Neural cell (in vitro differentiated cells): ENCODE measurements around the gene MYCN. TPM values are rescaled to one million over a fixed set of nuclear protein-coding genes. Genes with fewer than 3 reads are reported as not detected.

Experiments
- H2AFZ ChIP-seq: fragments of 200-600, 300-800 bp; sonication (generic), shearing (Covaris generic); 2 replicates; pipeline ENCODE4 v1.6.0; 2014; ENCODE audit warnings: low read depth, mild to moderate bottlenecking, antibody characterized with exemption, low read length, moderate library complexity
- H3F3A ChIP-seq: fragments of 200-600 bp; shearing (Covaris generic); 2 replicates; pipeline ENCODE4 v1.6.1; 2016; ENCODE audit warnings: mild to moderate bottlenecking, moderate library complexity, mixed read lengths, antibody characterized with exemption, low read length; ENCODE audit not compliant: insufficient read depth, poor library complexity, severe bottlenecking
- H3K27ac ChIP-seq: fragments of 200-600, 300-800 bp; sonication (generic), shearing (Covaris generic); 2 replicates; pipeline ENCODE4 v1.5.1; 2014; ENCODE audit warnings: mild to moderate bottlenecking, low read length, moderate library complexity
- H3K27me3 ChIP-seq: fragments of 300-800, 200-600 bp; sonication (generic), shearing (Covaris generic); 2 replicates; pipeline ENCODE4 v1.6.0; 2014; ENCODE audit warnings: mild to moderate bottlenecking, low read depth, low read length, moderate library complexity; ENCODE audit not compliant: insufficient read depth
- H3K36me3 ChIP-seq: fragments of 300-800, 200-600 bp; sonication (generic), shearing (Covaris generic); 2 replicates; pipeline ENCODE4 v1.5.1; 2014; ENCODE audit warnings: mild to moderate bottlenecking, antibody characterized with exemption, low read length, moderate library complexity; ENCODE audit not compliant: insufficient read depth
- H3K4me2 ChIP-seq: fragments of 300-800, 200-600 bp; sonication (generic), shearing (Covaris generic); 2 replicates; pipeline ENCODE4 v1.6.0; 2014; ENCODE audit warnings: mild to moderate bottlenecking, low read length
- H3K4me3 ChIP-seq: fragments of 300-800, 200-600 bp; sonication (generic), shearing (Covaris generic); 2 replicates; pipeline ENCODE4 v1.5.1; 2014; ENCODE audit warnings: mild to moderate bottlenecking, low read length, moderate library complexity
- H3K79me2 ChIP-seq: fragments of 200-600 bp; shearing (Covaris generic); replicated peaks from 2 replicates; pipeline ENCODE4 v1.6.0; 2014; ENCODE audit warnings: mild to moderate bottlenecking, low read length, moderate library complexity; ENCODE audit not compliant: insufficient read depth
- H3K9ac ChIP-seq: fragments of 300-800, 200-600 bp; sonication (generic), shearing (Covaris generic); 2 replicates; pipeline ENCODE4 v1.6.1; 2016; ENCODE audit warnings: mild to moderate bottlenecking, low read length, mixed read lengths
- H3K9me2 ChIP-seq: fragments of 200-600 bp; shearing (Covaris generic); 2 replicates; pipeline ENCODE4 v1.6.1; 2016; ENCODE audit warnings: mild to moderate bottlenecking, low read length, mixed read lengths; ENCODE audit not compliant: insufficient read depth
- H3K9me3 ChIP-seq: fragments of 200-600, 300-800 bp; sonication (generic), shearing (Covaris generic); 2 replicates; pipeline ENCODE4 v1.6.1; 2016; ENCODE audit warnings: mild to moderate bottlenecking, mixed run types, low read length, moderate library complexity, mixed read lengths
- H4K20me1 ChIP-seq: fragments of 200-600 bp; shearing (Covaris generic); 2 replicates; pipeline ENCODE4 v1.6.1; 2016; ENCODE audit warnings: mild to moderate bottlenecking, mixed run types; ENCODE audit not compliant: insufficient read depth
- CTCF ChIP-seq: fragments of 450-650 bp; IDR thresholded peaks from 2 replicates; pipeline ENCODE4 v1.5.1; 2014; ENCODE audit warnings: antibody characterized with exemption, mild to moderate bottlenecking, moderate library complexity; ENCODE audit not compliant: poor library complexity, severe bottlenecking
- EP300 ChIP-seq: fragments of 450-650 bp; conservative IDR thresholded peaks from 2 replicates; pipeline ENCODE4 v1.6.1; 2014; ENCODE audit warnings: antibody characterized with exemption, mild to moderate bottlenecking, moderate library complexity; ENCODE audit not compliant: poor library complexity, severe bottlenecking
- EZH2 ChIP-seq: fragments of 200-600, 300-800 bp; shearing (Covaris generic), sonication (generic); IDR thresholded peaks from 2 replicates; pipeline ENCODE4 v1.6.1; 2014; ENCODE audit warnings: antibody characterized with exemption, low read length, borderline replicate concordance, mild to moderate bottlenecking; ENCODE audit not compliant: insufficient read depth, poor library complexity, severe bottlenecking
- MXI1 ChIP-seq: fragments of 450-650 bp; conservative IDR thresholded peaks from 2 replicates; pipeline ENCODE4 v1.6.1; 2014; ENCODE audit warnings: antibody characterized with exemption, mild to moderate bottlenecking; ENCODE audit not compliant: poor library complexity, severe bottlenecking
- POLR2AphosphoS5 ChIP-seq: IDR thresholded peaks from 2 replicates; pipeline ENCODE4 v1.6.1; 2012
- RAD21 ChIP-seq: fragments of 450-650 bp; conservative IDR thresholded peaks from 2 replicates; pipeline ENCODE4 v1.6.1; 2014; ENCODE audit warnings: antibody characterized with exemption, mild to moderate bottlenecking, moderate library complexity
- REST ChIP-seq: IDR thresholded peaks from 2 replicates; pipeline ENCODE4 v1.6.1; 2012; ENCODE audit warnings: borderline replicate concordance
- SMC3 ChIP-seq: fragments of 450-650 bp; conservative IDR thresholded peaks from 2 replicates; pipeline ENCODE4 v1.6.1; 2014; ENCODE audit warnings: antibody characterized with exemption, mild to moderate bottlenecking, moderate library complexity; ENCODE audit not compliant: poor library complexity
- TAF1 ChIP-seq: IDR thresholded peaks from 2 replicates; pipeline ENCODE4 v1.6.1; 2012; ENCODE audit warnings: low read depth
- polyA plus RNA-seq: library from polyadenylated mRNA; depleted of rRNA; stranded (reverse); fragments of >200 nt; gene quantifications from 2 replicates; pipeline ENCODE4 v1.2.3, GENCODE V29; 2014

MYCN gene
- polyA plus RNA-seq, 1 donor from 2014 or later, result 25.1 TPM

- H3K9me2 ChIP-seq, result no peaks in the 10 kb centered on the region
- H3K4me2 ChIP-seq, result no peak overlapping the region
- H3F3A ChIP-seq, result no peaks in the 10 kb centered on the region
- no peak overlapping the region for H3K27ac ChIP-seq
- no peak overlapping the region for H3K4me3 ChIP-seq
- H4K20me1 ChIP-seq, result no peaks in the 10 kb centered on the region
- H3K9ac ChIP-seq, result no peak overlapping the region
- no peaks in the 10 kb centered on the region for H3K9me3 ChIP-seq
- H3K36me3 ChIP-seq, result no peaks in the 10 kb centered on the region
- no peaks in the 10 kb centered on the region for H3K27me3 ChIP-seq
- H3K79me2 ChIP-seq, result no peaks in the 10 kb centered on the region
- no peak for TF ChIP-seq SMC3
- no peak for TF ChIP-seq CTCF
- no peak for TF ChIP-seq POLR2AphosphoS5
- TF ChIP-seq EZH2, result no peak
- TF ChIP-seq TAF1, result no peak
- TF ChIP-seq MXI1, result no peak
- TF ChIP-seq EP300, result no peak
- H2AFZ ChIP-seq, result no peak overlapping the region
These were observed 32.7 kb upstream of the MYCN start for GRCh38 chr2:15907461-15908324.

- no peak overlapping the region for H3K9ac ChIP-seq
- H3K9me2 ChIP-seq, result no peaks in the 10 kb centered on the region
- no peaks in the 10 kb centered on the region for H3F3A ChIP-seq
- H3K27me3 ChIP-seq, result no peaks in the 10 kb centered on the region
- H3K27ac ChIP-seq, result no peak overlapping the region
- no peaks in the 10 kb centered on the region for H3K36me3 ChIP-seq
- H2AFZ ChIP-seq, result no peak overlapping the region
- H4K20me1 ChIP-seq, result no peaks in the 10 kb centered on the region
- no peak overlapping the region for H3K4me2 ChIP-seq
- no peaks in the 10 kb centered on the region for H3K79me2 ChIP-seq
- no peak overlapping the region for H3K4me3 ChIP-seq
- TF ChIP-seq REST, result no peak
- TF ChIP-seq SMC3, result no peak
- no peak for TF ChIP-seq RAD21
- TF ChIP-seq POLR2AphosphoS5, result no peak
- no peak for TF ChIP-seq CTCF
- TF ChIP-seq EP300, result no peak
- TF ChIP-seq MXI1, result no peak
- TF ChIP-seq TAF1, result no peak
- TF ChIP-seq EZH2, result no peak
- no peaks in the 10 kb centered on the region for H3K9me3 ChIP-seq
These were observed 32.0 kb upstream of the MYCN start for GRCh38 chr2:15908371-15908770.
